C4-2B (cell line): Measurements from ENCODE around the gene NSUN4.

ENCODE experiments used
- H3K27ac ChIP-seq: fragments of 450-650 bp; 2 replicates; pipeline ENCODE4 v1.5.1; 2017
- ZFX ChIP-seq: fragments of 450-650 bp; IDR thresholded peaks from 2 replicates; pipeline ENCODE4 v1.6.1; 2017
- TF ChIP-seq, protein P1 (sequence below): fragments of 450-650 bp; conservative IDR thresholded peaks from 2 replicates; pipeline ENCODE4 v1.5.1; 2017; ENCODE audit warnings: mild to moderate bottlenecking

NSUN4 gene

GRCh38 chr1:46393510-46393909 lies 52.9 kb downstream of the NSUN4 start:
- TF ChIP-seq, protein P1, sequence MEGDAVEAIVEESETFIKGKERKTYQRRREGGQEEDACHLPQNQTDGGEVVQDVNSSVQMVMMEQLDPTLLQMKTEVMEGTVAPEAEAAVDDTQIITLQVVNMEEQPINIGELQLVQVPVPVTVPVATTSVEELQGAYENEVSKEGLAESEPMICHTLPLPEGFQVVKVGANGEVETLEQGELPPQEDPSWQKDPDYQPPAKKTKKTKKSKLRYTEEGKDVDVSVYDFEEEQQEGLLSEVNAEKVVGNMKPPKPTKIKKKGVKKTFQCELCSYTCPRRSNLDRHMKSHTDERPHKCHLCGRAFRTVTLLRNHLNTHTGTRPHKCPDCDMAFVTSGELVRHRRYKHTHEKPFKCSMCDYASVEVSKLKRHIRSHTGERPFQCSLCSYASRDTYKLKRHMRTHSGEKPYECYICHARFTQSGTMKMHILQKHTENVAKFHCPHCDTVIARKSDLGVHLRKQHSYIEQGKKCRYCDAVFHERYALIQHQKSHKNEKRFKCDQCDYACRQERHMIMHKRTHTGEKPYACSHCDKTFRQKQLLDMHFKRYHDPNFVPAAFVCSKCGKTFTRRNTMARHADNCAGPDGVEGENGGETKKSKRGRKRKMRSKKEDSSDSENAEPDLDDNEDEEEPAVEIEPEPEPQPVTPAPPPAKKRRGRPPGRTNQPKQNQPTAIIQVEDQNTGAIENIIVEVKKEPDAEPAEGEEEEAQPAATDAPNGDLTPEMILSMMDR = no peak
- TF ChIP-seq ZFX = no peak
- peak overlapping the region; percentile 90 for H3K27ac ChIP-seq

GRCh38 chr1:46394108-46394871 lies 53.7 kb downstream of the NSUN4 start, which contains the start of gene FAAH:
FAAH (plus strand) TSS chr1:46394317; CDS start chr1:46394349, 32 bp downstream.
- H3K27ac ChIP-seq = peak within 1 kb of the TSS; percentile 90
- TF ChIP-seq, protein P1 = no peak
- peak; percentile 95; the same call in 1 of the 2 replicates for TF ChIP-seq ZFX

- peak overlapping the region; percentile 90 for H3K27ac ChIP-seq
- no peak for TF ChIP-seq ZFX
- TF ChIP-seq, protein P1 = no peak
Observed at GRCh38 chr1:46394872-46395465, 54.4 kb downstream of the NSUN4 start.

DNA sequence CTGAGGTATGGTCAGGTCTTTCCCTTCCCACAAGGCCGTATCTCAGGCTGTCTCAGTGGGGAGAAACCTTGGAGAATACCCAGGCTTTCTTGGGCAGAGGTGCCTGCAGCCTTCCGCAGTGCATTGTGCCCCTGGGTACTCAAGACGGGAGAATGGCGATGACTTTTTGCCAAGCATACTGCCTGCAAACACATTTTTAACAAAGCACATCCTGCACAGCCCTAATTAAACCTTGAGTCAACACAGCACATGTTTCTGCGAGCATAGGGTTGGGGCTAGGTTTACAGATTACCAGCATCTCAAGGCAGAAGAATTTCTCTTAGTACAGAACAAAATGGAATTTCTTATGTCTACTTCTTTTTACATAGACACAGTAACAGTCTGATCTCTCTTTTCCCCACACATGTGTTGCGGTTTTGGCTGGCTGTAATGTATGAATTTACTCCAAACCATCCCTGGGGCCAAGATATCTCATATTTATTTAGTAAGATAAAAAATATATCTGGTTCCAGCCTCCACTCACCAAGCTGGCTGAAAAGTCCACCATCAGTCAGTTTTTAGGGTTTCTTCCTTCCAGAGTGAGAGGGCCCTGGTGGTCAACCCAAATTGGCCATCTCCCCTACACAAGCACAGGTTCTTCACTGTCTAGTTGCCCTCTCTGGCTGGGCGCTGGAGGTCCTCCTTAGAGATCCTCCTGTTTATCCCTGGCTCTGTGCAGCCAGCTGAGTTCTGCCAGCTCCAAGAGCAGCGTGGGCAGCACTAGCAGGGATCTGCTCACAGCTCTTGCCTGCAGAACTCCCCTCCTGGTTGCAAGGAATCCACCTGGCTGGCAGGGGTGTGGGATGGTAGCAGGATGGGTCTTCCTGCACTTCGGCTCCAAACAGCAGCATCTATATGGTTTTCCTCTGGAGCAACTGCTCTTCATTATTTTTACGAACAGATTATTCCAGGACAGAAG lies 56.1 kb downstream of the NSUN4 start:
- TF ChIP-seq, protein P1 = no peak
- TF ChIP-seq ZFX = no peak
- H3K27ac ChIP-seq = peak overlapping the region; percentile 90

- no peak for TF ChIP-seq ZFX
- TF ChIP-seq, protein P1 = no peak
- H3K27ac ChIP-seq = no peak overlapping the region
Observed at GRCh38 chr1:46399307-46399706, 58.7 kb downstream of the NSUN4 start.

GRCh38 chr1:46400421-46400820 lies 59.8 kb downstream of the NSUN4 start:
- no peak for TF ChIP-seq ZFX
- TF ChIP-seq, protein P1 = no peak
- H3K27ac ChIP-seq = no peak overlapping the region
